ENCODE results near the gene MPP7. TPM values are rescaled to one million over a fixed set of nuclear protein-coding genes. Genes with fewer than 3 reads are reported as not detected.

MPP7 gene
- polyA plus RNA-seq, 1 donor (not counting 4 experiments of a cell fraction or from before 2014, with no cell fraction given) = 6.3 TPM

- H3K9me1 ChIP-seq (ENCODE audit: control insufficient read depth, extremely low read depth, insufficient read depth, low read length) = no peaks in the 10 kb centered on the region
These were observed 1.2 kb upstream of the MPP7 start for GRCh38 chr10:28304032-28304571.

GRCh38 chr10:28302012-28302637 is 739 bp downstream of the MPP7 start:
- DNase-seq (ENCODE audit: low read depth, low spot score) = no peak
- Histone ChIP-seq H3K4me3 (ENCODE audit: control insufficient read depth in 2 of 3, extremely low read depth in 1 of 3, insufficient read depth in 2 of 3, low read depth in 1 of 3, low read length in 3 of 3) (peak overlapping the region; percentile 58 to 72 (median 64)), H3K9ac (ENCODE audit: control insufficient read depth, extremely low read depth, insufficient read depth, low read length) (peak overlapping the region; percentile 73), H4K20me1 (ENCODE audit: control insufficient read depth, extremely low read depth, insufficient read depth, low read length) (no peaks in the 10 kb centered on the region), H3K4me2 (ENCODE audit: control insufficient read depth, extremely low read depth, insufficient read depth, low read depth, low read length) (peak overlapping the region; percentile 82), H3K9me1 (ENCODE audit: control insufficient read depth, extremely low read depth, insufficient read depth, low read length) (no peaks in the 10 kb centered on the region), H3K79me2 (ENCODE audit: control insufficient read depth, insufficient read depth, low read length) (no peaks in the 10 kb centered on the region), H2AFZ (ENCODE audit: control insufficient read depth, low read length) (peak overlapping the region; percentile 30), H3K27ac (ENCODE audit: control insufficient read depth, insufficient read depth, low read length) (no peak overlapping the region), H3K27me3 (ENCODE audit: control insufficient read depth, extremely low read depth, insufficient read depth, low read length) (peaks cover 10% of the 10 kb centered on the region), H3K9me3 (ENCODE audit: control insufficient read depth, low read depth, low read length) (no peaks in the 10 kb centered on the region), H3K4me1 (ENCODE audit: control insufficient read depth, extremely low read depth, insufficient read depth, low read length) (peaks cover 12% of the 10 kb centered on the region), H3K36me3 (ENCODE audit: control insufficient read depth in 2 of 2, extremely low read depth in 1 of 2, insufficient read depth in 2 of 2, low read length in 2 of 2) (no peaks in the 10 kb centered on the region)
- FAIRE-seq = no peak
- no peak for TF ChIP-seq CTCF (optimal IDR thresholded peaks at IDR 0.05 in 1 of 3, IDR thresholded peaks at IDR 0.05 in 1 of 3, conservative IDR thresholded peaks at IDR 0.05 in 1 of 3; ENCODE audit: extremely low read depth in 1 of 3, insufficient read depth in 2 of 3, low read length in 3 of 3)
- dilution Hi-C loops (cut with MboI; ENCODE audit: extremely low pct_ligation_motif_present, low sequenced_read_pairs) = no loop called here

More at GRCh38 chr10:28304032-28304571, 1.2 kb upstream of the MPP7 start:
- no peaks in the 10 kb centered on the region for H3K9me3 ChIP-seq (ENCODE audit: control insufficient read depth, low read depth, low read length)
- no peak overlapping the region for H3K9ac ChIP-seq (ENCODE audit: control insufficient read depth, extremely low read depth, insufficient read depth, low read length)
- TF ChIP-seq EZH2 (IDR thresholded peaks at IDR 0.05; ENCODE audit: low read length) (no peak), CTCF (optimal IDR thresholded peaks at IDR 0.05 in 1 of 3, IDR thresholded peaks at IDR 0.05 in 1 of 3, conservative IDR thresholded peaks at IDR 0.05 in 1 of 3; ENCODE audit: extremely low read depth in 1 of 3, insufficient read depth in 2 of 3, low read length in 3 of 3) (no peak)
- H3K4me3 ChIP-seq (ENCODE audit: control insufficient read depth in 2 of 3, extremely low read depth in 1 of 3, insufficient read depth in 2 of 3, low read depth in 1 of 3, low read length in 3 of 3) = no peak overlapping the region
- H4K20me1 ChIP-seq (ENCODE audit: control insufficient read depth, extremely low read depth, insufficient read depth, low read length) = no peaks in the 10 kb centered on the region
- peaks cover 10% of the 10 kb centered on the region for H3K27me3 ChIP-seq (ENCODE audit: control insufficient read depth, extremely low read depth, insufficient read depth, low read length)
- no peak for DNase-seq (ENCODE audit: low read depth, low spot score)
- no peak overlapping the region for H3K27ac ChIP-seq (ENCODE audit: control insufficient read depth, insufficient read depth, low read length)
- peaks cover 12% of the 10 kb centered on the region for H3K4me1 ChIP-seq (ENCODE audit: control insufficient read depth, extremely low read depth, insufficient read depth, low read length)
- H3K4me2 ChIP-seq (ENCODE audit: control insufficient read depth, extremely low read depth, insufficient read depth, low read depth, low read length) = no peak overlapping the region
- H3K79me2 ChIP-seq (ENCODE audit: control insufficient read depth, insufficient read depth, low read length) = no peaks in the 10 kb centered on the region
- dilution Hi-C loops (cut with MboI; ENCODE audit: extremely low pct_ligation_motif_present, low sequenced_read_pairs) = no loop called here
- no peaks in the 10 kb centered on the region for H3K36me3 ChIP-seq (ENCODE audit: control insufficient read depth in 2 of 2, extremely low read depth in 1 of 2, insufficient read depth in 2 of 2, low read length in 2 of 2)
- no peak for FAIRE-seq
- H2AFZ ChIP-seq (ENCODE audit: control insufficient read depth, low read length) = no peak overlapping the region

Measured in keratinocyte (primary cell).